ENCODE data around the gene ATP11C. TPM values are rescaled to one million over a fixed set of nuclear protein-coding genes. Genes with fewer than 3 reads are reported as not detected.

ATP11C gene
- total and polyA plus RNA-seq, 10 of the 15 experiments (the other 5 are each of a cell fraction or from before 2014, with no cell fraction given), result 16.2 to 44.0 (median 24.8) TPM

DNA sequence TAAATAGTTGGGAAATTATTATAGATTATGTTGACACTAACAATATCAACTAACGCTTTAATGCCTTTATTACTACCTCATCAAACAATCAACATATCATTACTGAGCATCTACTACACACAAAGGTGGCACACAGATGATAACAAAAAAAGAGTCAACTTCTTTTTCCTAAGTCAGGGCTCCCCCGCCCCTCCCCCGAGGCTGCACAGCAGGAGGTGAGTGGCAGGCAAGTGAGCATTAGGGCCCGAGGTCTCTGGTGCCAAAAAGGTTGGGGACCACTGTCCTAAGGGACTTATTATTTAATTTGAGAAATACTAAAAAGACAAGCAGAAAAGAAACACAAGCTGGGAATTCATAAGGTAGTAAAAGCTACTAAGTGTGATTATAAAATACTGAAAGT lies 174.6 kb downstream of the ATP11C start (continued):
- TF ChIP-seq, protein P1, sequence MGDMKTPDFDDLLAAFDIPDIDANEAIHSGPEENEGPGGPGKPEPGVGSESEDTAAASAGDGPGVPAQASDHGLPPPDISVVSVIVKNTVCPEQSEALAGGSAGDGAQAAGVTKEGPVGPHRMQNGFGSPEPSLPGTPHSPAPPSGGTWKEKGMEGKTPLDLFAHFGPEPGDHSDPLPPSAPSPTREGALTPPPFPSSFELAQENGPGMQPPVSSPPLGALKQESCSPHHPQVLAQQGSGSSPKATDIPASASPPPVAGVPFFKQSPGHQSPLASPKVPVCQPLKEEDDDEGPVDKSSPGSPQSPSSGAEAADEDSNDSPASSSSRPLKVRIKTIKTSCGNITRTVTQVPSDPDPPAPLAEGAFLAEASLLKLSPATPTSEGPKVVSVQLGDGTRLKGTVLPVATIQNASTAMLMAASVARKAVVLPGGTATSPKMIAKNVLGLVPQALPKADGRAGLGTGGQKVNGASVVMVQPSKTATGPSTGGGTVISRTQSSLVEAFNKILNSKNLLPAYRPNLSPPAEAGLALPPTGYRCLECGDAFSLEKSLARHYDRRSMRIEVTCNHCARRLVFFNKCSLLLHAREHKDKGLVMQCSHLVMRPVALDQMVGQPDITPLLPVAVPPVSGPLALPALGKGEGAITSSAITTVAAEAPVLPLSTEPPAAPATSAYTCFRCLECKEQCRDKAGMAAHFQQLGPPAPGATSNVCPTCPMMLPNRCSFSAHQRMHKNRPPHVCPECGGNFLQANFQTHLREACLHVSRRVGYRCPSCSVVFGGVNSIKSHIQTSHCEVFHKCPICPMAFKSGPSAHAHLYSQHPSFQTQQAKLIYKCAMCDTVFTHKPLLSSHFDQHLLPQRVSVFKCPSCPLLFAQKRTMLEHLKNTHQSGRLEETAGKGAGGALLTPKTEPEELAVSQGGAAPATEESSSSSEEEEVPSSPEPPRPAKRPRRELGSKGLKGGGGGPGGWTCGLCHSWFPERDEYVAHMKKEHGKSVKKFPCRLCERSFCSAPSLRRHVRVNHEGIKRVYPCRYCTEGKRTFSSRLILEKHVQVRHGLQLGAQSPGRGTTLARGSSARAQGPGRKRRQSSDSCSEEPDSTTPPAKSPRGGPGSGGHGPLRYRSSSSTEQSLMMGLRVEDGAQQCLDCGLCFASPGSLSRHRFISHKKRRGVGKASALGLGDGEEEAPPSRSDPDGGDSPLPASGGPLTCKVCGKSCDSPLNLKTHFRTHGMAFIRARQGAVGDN (IDR thresholded peaks at IDR 0.05), result no peak
- TF ChIP-seq CEBPB (IDR thresholded peaks at IDR 0.05; ENCODE audit: borderline replicate concordance in 1 of 2, low read depth in 2 of 2, low read length in 2 of 2), result no peak
- TF ChIP-seq, protein P2, sequence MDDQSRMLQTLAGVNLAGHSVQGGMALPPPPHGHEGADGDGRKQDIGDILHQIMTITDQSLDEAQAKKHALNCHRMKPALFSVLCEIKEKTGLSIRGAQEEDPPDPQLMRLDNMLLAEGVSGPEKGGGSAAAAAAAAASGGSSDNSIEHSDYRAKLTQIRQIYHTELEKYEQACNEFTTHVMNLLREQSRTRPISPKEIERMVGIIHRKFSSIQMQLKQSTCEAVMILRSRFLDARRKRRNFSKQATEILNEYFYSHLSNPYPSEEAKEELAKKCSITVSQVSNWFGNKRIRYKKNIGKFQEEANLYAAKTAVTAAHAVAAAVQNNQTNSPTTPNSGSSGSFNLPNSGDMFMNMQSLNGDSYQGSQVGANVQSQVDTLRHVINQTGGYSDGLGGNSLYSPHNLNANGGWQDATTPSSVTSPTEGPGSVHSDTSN (IDR thresholded peaks at IDR 0.05; ENCODE audit: insufficient replicate concordance, low read depth, low read length), result no peak
- TF ChIP-seq, protein P3, sequence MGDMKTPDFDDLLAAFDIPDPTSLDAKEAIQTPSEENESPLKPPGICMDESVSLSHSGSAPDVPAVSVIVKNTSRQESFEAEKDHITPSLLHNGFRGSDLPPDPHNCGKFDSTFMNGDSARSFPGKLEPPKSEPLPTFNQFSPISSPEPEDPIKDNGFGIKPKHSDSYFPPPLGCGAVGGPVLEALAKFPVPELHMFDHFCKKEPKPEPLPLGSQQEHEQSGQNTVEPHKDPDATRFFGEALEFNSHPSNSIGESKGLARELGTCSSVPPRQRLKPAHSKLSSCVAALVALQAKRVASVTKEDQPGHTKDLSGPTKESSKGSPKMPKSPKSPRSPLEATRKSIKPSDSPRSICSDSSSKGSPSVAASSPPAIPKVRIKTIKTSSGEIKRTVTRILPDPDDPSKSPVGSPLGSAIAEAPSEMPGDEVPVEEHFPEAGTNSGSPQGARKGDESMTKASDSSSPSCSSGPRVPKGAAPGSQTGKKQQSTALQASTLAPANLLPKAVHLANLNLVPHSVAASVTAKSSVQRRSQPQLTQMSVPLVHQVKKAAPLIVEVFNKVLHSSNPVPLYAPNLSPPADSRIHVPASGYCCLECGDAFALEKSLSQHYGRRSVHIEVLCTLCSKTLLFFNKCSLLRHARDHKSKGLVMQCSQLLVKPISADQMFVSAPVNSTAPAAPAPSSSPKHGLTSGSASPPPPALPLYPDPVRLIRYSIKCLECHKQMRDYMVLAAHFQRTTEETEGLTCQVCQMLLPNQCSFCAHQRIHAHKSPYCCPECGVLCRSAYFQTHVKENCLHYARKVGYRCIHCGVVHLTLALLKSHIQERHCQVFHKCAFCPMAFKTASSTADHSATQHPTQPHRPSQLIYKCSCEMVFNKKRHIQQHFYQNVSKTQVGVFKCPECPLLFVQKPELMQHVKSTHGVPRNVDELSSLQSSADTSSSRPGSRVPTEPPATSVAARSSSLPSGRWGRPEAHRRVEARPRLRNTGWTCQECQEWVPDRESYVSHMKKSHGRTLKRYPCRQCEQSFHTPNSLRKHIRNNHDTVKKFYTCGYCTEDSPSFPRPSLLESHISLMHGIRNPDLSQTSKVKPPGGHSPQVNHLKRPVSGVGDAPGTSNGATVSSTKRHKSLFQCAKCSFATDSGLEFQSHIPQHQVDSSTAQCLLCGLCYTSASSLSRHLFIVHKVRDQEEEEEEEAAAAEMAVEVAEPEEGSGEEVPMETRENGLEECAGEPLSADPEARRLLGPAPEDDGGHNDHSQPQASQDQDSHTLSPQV (IDR thresholded peaks at IDR 0.05), result no peak
- no peak for TF ChIP-seq PAX8 (IDR thresholded peaks at IDR 0.05)
- TF ChIP-seq TARDBP (IDR thresholded peaks at IDR 0.05; ENCODE audit: borderline replicate concordance), result no peak
